ENCODE measurements around the gene TPM1.

The TPM1 gene

GRCh38 chr15:63042877-63043334, 359 bp downstream of the TPM1 start:
- Mint-ChIP-seq H3K4me3 (peak overlapping the region; percentile 83 to 85), H3K4me1 (peaks cover 11 to 28% of the 10 kb centered on the region in 2 donors), H3K9me3 (no peaks in the 10 kb centered on the region), H3K27ac (no peak overlapping the region), H3K36me3 (no peaks in the 10 kb centered on the region), H3K27me3 (peaks cover 54 to 80% of the 10 kb centered on the region in 2 donors)
- DNase-seq (no peak), ATAC-seq (replicated peaks) (peak; percentile 27 to 30)

- peak overlapping the region; percentile 83 to 85 for H3K4me3 Mint-ChIP-seq
- H3K27ac Mint-ChIP-seq, result no peak overlapping the region
- no peaks in the 10 kb centered on the region for H3K36me3 Mint-ChIP-seq
- DNase-seq (peak; percentile 17), ATAC-seq (replicated peaks) (peak; percentile 30 to 39)
- peaks cover 11 to 31% of the 10 kb centered on the region in 2 donors for H3K4me1 Mint-ChIP-seq
- no peaks in the 10 kb centered on the region for H3K9me3 Mint-ChIP-seq
- H3K27me3 Mint-ChIP-seq, result peaks cover 54 to 80% of the 10 kb centered on the region in 2 donors
These were observed 959 bp downstream of the TPM1 start for GRCh38 chr15:63043335-63044076.

- no peak overlapping the region for H3K27ac Mint-ChIP-seq
These were observed 1.6 kb downstream of the TPM1 start for GRCh38 chr15:63044077-63044644.

GRCh38 chr15:63044645-63045464, 2.3 kb downstream of the TPM1 start:
- Mint-ChIP-seq H3K9me3 (no peaks in the 10 kb centered on the region), H3K27me3 (peaks cover 48 to 73% of the 10 kb centered on the region in 2 donors), H3K4me3 (no peak overlapping the region), H3K36me3 (no peaks in the 10 kb centered on the region), H3K27ac (no peak overlapping the region), H3K4me1 (peaks cover 16 to 42% of the 10 kb centered on the region in 2 donors)
- no peak for ATAC-seq (replicated peaks)
- DNase-seq, result no peak

More at GRCh38 chr15:63044077-63044644, 1.6 kb downstream of the TPM1 start:
- Mint-ChIP-seq H3K36me3 (no peaks in the 10 kb centered on the region), H3K4me3 (peak overlapping the region; percentile 83 to 85), H3K27me3 (peaks cover 54 to 80% of the 10 kb centered on the region in 2 donors), H3K4me1 (peaks cover 14 to 38% of the 10 kb centered on the region in 2 donors), H3K9me3 (no peaks in the 10 kb centered on the region)
- ATAC-seq (replicated peaks), result no peak
- no peak for DNase-seq

- H3K4me1 Mint-ChIP-seq, result peaks cover 16 to 42% of the 10 kb centered on the region in 2 donors
- H3K4me3 Mint-ChIP-seq, result no peak overlapping the region
- no peaks in the 10 kb centered on the region for H3K36me3 Mint-ChIP-seq
- H3K27ac Mint-ChIP-seq, result no peak overlapping the region
- H3K9me3 Mint-ChIP-seq, result no peaks in the 10 kb centered on the region
- ATAC-seq (replicated peaks), result no peak
- peaks cover 47 to 67% of the 10 kb centered on the region in 2 donors for H3K27me3 Mint-ChIP-seq
- DNase-seq, result no peak
These were observed 2.9 kb downstream of the TPM1 start for GRCh38 chr15:63045465-63045840.

GRCh38 chr15:63045879-63046278, 3.3 kb downstream of the TPM1 start:
- Mint-ChIP-seq H3K27me3 (peaks cover 47 to 63% of the 10 kb centered on the region in 2 donors), H3K9me3 (no peaks in the 10 kb centered on the region), H3K27ac (no peak overlapping the region), H3K4me1 (peaks cover 16 to 42% of the 10 kb centered on the region in 2 donors), H3K36me3 (no peaks in the 10 kb centered on the region), H3K4me3 (no peak overlapping the region)
- DNase-seq (no peak), ATAC-seq (replicated peaks) (no peak)

GRCh38 chr15:63046917-63047760, 4.6 kb downstream of the TPM1 start:
- H3K27ac Mint-ChIP-seq, result no peak overlapping the region
- H3K4me1 Mint-ChIP-seq, result peaks cover 16 to 37% of the 10 kb centered on the region in 2 donors
- no peaks in the 10 kb centered on the region for H3K9me3 Mint-ChIP-seq
- no peak for ATAC-seq (replicated peaks)
- no peak for DNase-seq
- H3K27me3 Mint-ChIP-seq, result peaks cover 36 to 50% of the 10 kb centered on the region in 2 donors
- H3K4me3 Mint-ChIP-seq, result peak overlapping the region; percentile 91
- no peaks in the 10 kb centered on the region for H3K36me3 Mint-ChIP-seq

GRCh38 chr15:63047792-63048114, 5.2 kb downstream of the TPM1 start:
- peaks cover 14 to 31% of the 10 kb centered on the region in 2 donors for H3K4me1 Mint-ChIP-seq
- DNase-seq (no peak), ATAC-seq (replicated peaks) (no peak)
- H3K27me3 Mint-ChIP-seq, result peaks cover 36 to 44% of the 10 kb centered on the region in 2 donors
- peak overlapping the region; percentile 80 for H3K27ac Mint-ChIP-seq
- peak overlapping the region; percentile 91 for H3K4me3 Mint-ChIP-seq
- H3K36me3 Mint-ChIP-seq, result no peaks in the 10 kb centered on the region
- H3K9me3 Mint-ChIP-seq, result no peaks in the 10 kb centered on the region

GRCh38 chr15:63048115-63048775, 5.7 kb downstream of the TPM1 start:
- H3K4me1 Mint-ChIP-seq, result peaks cover 11 to 26% of the 10 kb centered on the region in 2 donors
- no peaks in the 10 kb centered on the region for H3K36me3 Mint-ChIP-seq
- H3K9me3 Mint-ChIP-seq, result no peaks in the 10 kb centered on the region
- peaks cover 31 to 39% of the 10 kb centered on the region in 2 donors for H3K27me3 Mint-ChIP-seq
- ATAC-seq (replicated peaks), result peak; percentile 89 to 91
- H3K27ac Mint-ChIP-seq, result peak overlapping the region; percentile 80
- H3K4me3 Mint-ChIP-seq, result peak overlapping the region; percentile 91
- DNase-seq, result peak; percentile 78

- ATAC-seq (replicated peaks) (peak; percentile 6 to 13), DNase-seq (no peak)
- Mint-ChIP-seq H3K27me3 (peaks cover 24 to 31% of the 10 kb centered on the region in 2 donors), H3K27ac (peak overlapping the region; percentile 65), H3K4me1 (peaks cover 10 to 19% of the 10 kb centered on the region in 2 donors), H3K36me3 (no peaks in the 10 kb centered on the region), H3K4me3 (peak overlapping the region; percentile 91), H3K9me3 (no peaks in the 10 kb centered on the region)
These were observed 6.5 kb downstream of the TPM1 start for GRCh38 chr15:63048776-63049665.

GRCh38 chr15:63049783-63050371, 7.3 kb downstream of the TPM1 start:
- Mint-ChIP-seq H3K36me3 (no peaks in the 10 kb centered on the region), H3K4me3 (no peak overlapping the region), H3K4me1 (peaks cover 8 to 18% of the 10 kb centered on the region in 2 donors), H3K9me3 (no peaks in the 10 kb centered on the region), H3K27ac (no peak overlapping the region), H3K27me3 (peaks cover 17 to 23% of the 10 kb centered on the region in 2 donors)
- DNase-seq (no peak), ATAC-seq (replicated peaks) (no peak)

- H3K9me3 Mint-ChIP-seq, result no peaks in the 10 kb centered on the region
- DNase-seq (no peak), ATAC-seq (replicated peaks) (no peak)
- H3K4me1 Mint-ChIP-seq, result peaks cover 8 to 18% of the 10 kb centered on the region in 2 donors
- H3K36me3 Mint-ChIP-seq, result no peaks in the 10 kb centered on the region
- peaks cover 8 to 14% of the 10 kb centered on the region in 2 donors for H3K27me3 Mint-ChIP-seq
- H3K4me3 Mint-ChIP-seq, result no peak overlapping the region
- no peak overlapping the region for H3K27ac Mint-ChIP-seq
These were observed 8.2 kb downstream of the TPM1 start for GRCh38 chr15:63050731-63051155.

Data from stimulated activated naive B cell treated with anti-CD40 and anti-IgM and Interleukin-4, amounts not matched to agents 10 μg/mL and 1 μg/mL and 100 μg/mL, for 72 hours (primary cell).